Measurements from ENCODE around the gene NCAM1. TPM values are rescaled to one million over a fixed set of nuclear protein-coding genes. Genes with fewer than 3 reads are reported as not detected.

NCAM1 gene
- total RNA-seq, 1 experiment from 2014 or later: 12.0 TPM

GRCh38 chr11:112925516-112926310 is 35.5 kb upstream of the NCAM1 start:
- no peak for DNase-seq (ENCODE audit: low spot score)

GRCh38 chr11:112928136-112928535 is 33.1 kb upstream of the NCAM1 start:
- no TSS peak for BruUV-seq (replicated peaks)
- no peaks in the 10 kb centered on the region for H3K36me3 ChIP-seq (ENCODE audit: insufficient read depth, low read length, poor library complexity, severe bottlenecking)
- no peaks in the 10 kb centered on the region for H3K4me1 ChIP-seq (ENCODE audit: insufficient read depth, low read length, poor library complexity, severe bottlenecking)
- intact Hi-C loops (cut with micrococcal nuclease; ENCODE audit: unreplicated experiment): no loop called here
- H3K27ac ChIP-seq (ENCODE audit: low read depth, low read length, poor library complexity, severe bottlenecking): no peak overlapping the region
- H3K27me3 ChIP-seq (replicated peaks; ENCODE audit: insufficient read depth, low read depth, low read length, poor library complexity): no peaks in the 10 kb centered on the region
- H3K9me3 ChIP-seq (ENCODE audit: low read depth, low read length, poor library complexity, severe bottlenecking): no peaks in the 10 kb centered on the region
- TF ChIP-seq EZH2 (IDR thresholded peaks at IDR 0.05; ENCODE audit: borderline replicate concordance, low read depth, low read length, poor library complexity, severe bottlenecking) (no peak), CTCF (conservative IDR thresholded peaks at IDR 0.05; ENCODE audit: low read depth, low read length) (no peak)
- ChIA-PET POLR2A (ENCODE audit: low non-redundant PET) (no interaction called here), CTCF (no interaction called here)
- DNase-seq (ENCODE audit: low spot score): no peak
- H3K4me3 ChIP-seq (ENCODE audit: low read depth, low read length, poor library complexity, severe bottlenecking): no peak overlapping the region

More at GRCh38 chr11:112925516-112926310, 35.5 kb upstream of the NCAM1 start:
- intact Hi-C loops (cut with micrococcal nuclease; ENCODE audit: unreplicated experiment): no loop called here
- BruUV-seq (replicated peaks): no TSS peak
- CTCF ChIA-PET: no interaction called here
- Histone ChIP-seq H3K4me3 (ENCODE audit: low read depth, low read length, poor library complexity, severe bottlenecking) (no peak overlapping the region), H3K27ac (ENCODE audit: low read depth, low read length, poor library complexity, severe bottlenecking) (no peak overlapping the region), H3K36me3 (ENCODE audit: insufficient read depth, low read length, poor library complexity, severe bottlenecking) (no peaks in the 10 kb centered on the region), H3K9me3 (ENCODE audit: low read depth, low read length, poor library complexity, severe bottlenecking) (no peaks in the 10 kb centered on the region), H3K4me1 (ENCODE audit: insufficient read depth, low read length, poor library complexity, severe bottlenecking) (no peaks in the 10 kb centered on the region), H3K27me3 (replicated peaks; ENCODE audit: insufficient read depth, low read depth, low read length, poor library complexity) (no peaks in the 10 kb centered on the region)
- no peak for TF ChIP-seq CTCF (conservative IDR thresholded peaks at IDR 0.05; ENCODE audit: low read depth, low read length)
- POLR2A ChIA-PET (ENCODE audit: low non-redundant PET): no interaction called here

DNA sequence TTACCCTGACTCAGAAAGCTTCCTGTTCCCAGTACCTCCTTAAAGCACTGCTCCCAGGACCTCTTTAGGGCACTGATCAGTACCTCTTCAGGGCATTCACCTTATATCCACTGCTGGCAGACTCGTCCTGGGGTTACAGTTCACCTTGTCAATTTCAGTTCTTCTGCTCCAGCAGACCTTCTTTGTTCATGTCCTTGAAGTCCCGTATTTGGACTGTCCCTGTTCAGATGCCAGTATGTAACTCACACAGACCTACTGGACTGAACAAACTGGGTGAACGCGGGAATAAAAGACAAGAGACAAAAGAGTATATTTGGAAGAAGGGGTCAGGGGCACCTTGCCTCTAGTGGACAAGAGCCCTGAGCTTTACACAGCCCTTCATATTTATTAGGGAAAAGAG is 31.8 kb upstream of the NCAM1 start:
- no TSS peak for BruUV-seq (replicated peaks)
- ChIA-PET POLR2A (ENCODE audit: low non-redundant PET) (no interaction called here), CTCF (no interaction called here)
- no peak for DNase-seq (ENCODE audit: low spot score)
- H3K27ac ChIP-seq (ENCODE audit: low read depth, low read length, poor library complexity, severe bottlenecking): no peak overlapping the region
- H3K27me3 ChIP-seq (replicated peaks; ENCODE audit: insufficient read depth, low read depth, low read length, poor library complexity): peaks cover 8% of the 10 kb centered on the region
- H3K4me3 ChIP-seq (ENCODE audit: low read depth, low read length, poor library complexity, severe bottlenecking): no peak overlapping the region
- H3K9me3 ChIP-seq (ENCODE audit: low read depth, low read length, poor library complexity, severe bottlenecking): no peaks in the 10 kb centered on the region
- no peaks in the 10 kb centered on the region for H3K36me3 ChIP-seq (ENCODE audit: insufficient read depth, low read length, poor library complexity, severe bottlenecking)
- no peaks in the 10 kb centered on the region for H3K4me1 ChIP-seq (ENCODE audit: insufficient read depth, low read length, poor library complexity, severe bottlenecking)
- no peak for TF ChIP-seq CTCF (conservative IDR thresholded peaks at IDR 0.05; ENCODE audit: low read depth, low read length)
- no peak for TF ChIP-seq EZH2 (IDR thresholded peaks at IDR 0.05; ENCODE audit: borderline replicate concordance, low read depth, low read length, poor library complexity, severe bottlenecking)
- intact Hi-C loops (cut with micrococcal nuclease; ENCODE audit: unreplicated experiment): no loop called here
